Thyroid gland (tissue), 4 donors: ENCODE results near the gene TCF7L2. TPM values are rescaled to one million over a fixed set of nuclear protein-coding genes. Genes with fewer than 3 reads are reported as not detected.

Experiments
- DNase-seq, 2 donors: peaks; one replicate each; pipeline ENCODE4 v3.0.0-alpha.2; 2019
- H3K27ac ChIP-seq, 3 donors: fragments of 200-600 bp; sonication (generic); 1 replicate in 2 of 3; 2 replicates in 1 of 3; pipeline ENCODE4 v1.5.1; 2016 to 2019; ENCODE audit warnings: mild to moderate bottlenecking in 1 of 3, moderate library complexity in 1 of 3
- H3K27me3 ChIP-seq: fragments of 200-600 bp; sonication (generic); one replicate; pipeline ENCODE4 v1.5.1; 2019
- H3K36me3 ChIP-seq, 2 donors: fragments of 200-600 bp; sonication (generic); one replicate each; pipeline ENCODE4 v1.5.1; 2016 to 2019
- H3K4me1 ChIP-seq, 2 donors: fragments of 200-600 bp; sonication (generic); one replicate each; pipeline ENCODE4 v1.5.1; 2017 to 2019
- H3K4me3 ChIP-seq, 3 donors: fragments of 200-600 bp; sonication (generic); replicated peaks in 1 of 3; 1 replicate in 2 of 3; 2 replicates in 1 of 3; pipeline ENCODE4 v1.5.1; 2016; ENCODE audit warnings: mild to moderate bottlenecking in 1 of 3
- H3K9me3 ChIP-seq: fragments of 200-600 bp; sonication (generic); one replicate; pipeline ENCODE4 v1.5.1; 2017
- CTCF ChIP-seq, 6 experiments: fragments of 200-600 bp in 3 of 6; fragments of 450-650 bp in 3 of 6; sonication (generic) in 3 of 6; IDR thresholded peaks; one replicate each; pipeline ENCODE4 v1.5.1; 2016 to 2019; ENCODE audit warnings: antibody characterized with exemption in 6 of 6, mild to moderate bottlenecking in 2 of 6, inconsistent platforms in 1 of 6, moderate library complexity in 1 of 6
- POLR2A ChIP-seq, 2 donors: fragments of 450-650 bp; IDR thresholded peaks; one replicate each; pipeline ENCODE4 v1.6.1; 2017; ENCODE audit warnings: antibody characterized with exemption in 2 of 2, mild to moderate bottlenecking in 2 of 2, moderate library complexity in 1 of 2
- WGBS, 2 donors: methylation state at CpG; one replicate each; pipeline ENCODE4 v1.1.5; 2017; 5-methylcytosine and 5-hydroxymethylcytosine counted together
- intact Hi-C: fragments of 100-400 bp; cut with DNase I; formaldehyde crosslinking; loops from one replicate; pipeline ENCODE4 v1.15.1; 2023
- total RNA-seq, 4 donors: library from RNA; depleted of rRNA; stranded (reverse); fragments of >200 nt; gene quantifications; one replicate each; pipeline ENCODE4 v1.2.3, GENCODE V29; 2016

Gene TCF7L2
- total RNA-seq, 4 donors from 2014 or later: 16.2 to 67.1 (median 25.3) TPM

GRCh38 chr10:113171662-113172061 is 221.6 kb downstream of the TCF7L2 start:
- no peak for DNase-seq
- intact Hi-C loops: no loop called here
- no peak overlapping the region for H3K27ac ChIP-seq
- H3K4me1 ChIP-seq: no peaks in the 10 kb centered on the region
- H3K27me3 ChIP-seq: no peaks in the 10 kb centered on the region
- H3K9me3 ChIP-seq: no peaks in the 10 kb centered on the region
- H3K36me3 ChIP-seq: no peaks in the 10 kb centered on the region
- 90 to 93% methylated on average over 11 of the region's 11 CpGs for WGBS, 2 donors
- no peak overlapping the region for H3K4me3 ChIP-seq
- TF ChIP-seq POLR2A (IDR thresholded peaks at IDR 0.05) (no peak), CTCF (IDR thresholded peaks at IDR 0.05) (no peak)

- no peaks in the 10 kb centered on the region for H3K4me1 ChIP-seq
- TF ChIP-seq CTCF (IDR thresholded peaks at IDR 0.05) (no peak), POLR2A (IDR thresholded peaks at IDR 0.05) (no peak)
- H3K27me3 ChIP-seq: no peaks in the 10 kb centered on the region
- DNase-seq: no peak
- no peak overlapping the region for H3K4me3 ChIP-seq
- 92 to 99% methylated on average over 3 of the region's 3 CpGs for WGBS, 2 donors
- no peaks in the 10 kb centered on the region for H3K9me3 ChIP-seq
- no peak overlapping the region for H3K27ac ChIP-seq
- H3K36me3 ChIP-seq: no peaks in the 10 kb centered on the region
- intact Hi-C loops: no loop called here
Measured at GRCh38 chr10:113175176-113175575, 225.1 kb downstream of the TCF7L2 start.

GRCh38 chr10:113175756-113176651 is 226.0 kb downstream of the TCF7L2 start:
- Histone ChIP-seq H3K27me3 (no peaks in the 10 kb centered on the region), H3K4me1 (peaks cover 0 to 7% of the 10 kb centered on the region in 2 donors), H3K4me3 (no peak overlapping the region), H3K36me3 (no peaks in the 10 kb centered on the region), H3K9me3 (no peaks in the 10 kb centered on the region), H3K27ac (no peak overlapping the region)
- intact Hi-C loops: no loop called here
- 89 to 93% methylated on average over 17 of the region's 17 CpGs for WGBS, 2 donors
- no peak for DNase-seq
- TF ChIP-seq CTCF (IDR thresholded peaks at IDR 0.05) (no peak), POLR2A (IDR thresholded peaks at IDR 0.05) (no peak)

- H3K9me3 ChIP-seq: no peaks in the 10 kb centered on the region
- peaks cover 0 to 7% of the 10 kb centered on the region in 2 donors for H3K4me1 ChIP-seq
- DNase-seq: no peak
- no peak for TF ChIP-seq POLR2A (IDR thresholded peaks at IDR 0.05)
- TF ChIP-seq CTCF (IDR thresholded peaks at IDR 0.05): no peak
- no peak overlapping the region for H3K27ac ChIP-seq
- WGBS, 2 donors: 83 to 94% methylated on average over 4 to 5 of the region's 5 CpGs
- no peak overlapping the region for H3K4me3 ChIP-seq
- no peaks in the 10 kb centered on the region for H3K27me3 ChIP-seq
- H3K36me3 ChIP-seq: no peaks in the 10 kb centered on the region
- intact Hi-C loops: no loop called here
Measured at GRCh38 chr10:113176652-113177155, 226.7 kb downstream of the TCF7L2 start.
